GM19468 (cell line): ENCODE measurements around the gene C1orf159.
"Not testable (repeated sequence)": the region's sequence is repeated elsewhere in the genome, so short reads cannot be mapped to it uniquely, and the experiment has no call there.

ENCODE experiments used
- ATAC-seq: cut with Tn5 transposase; IDR thresholded peaks from one replicate; pipeline ENCODE4 v1.9.1; 2021; ENCODE audit warnings: mild to moderate bottlenecking, moderate library complexity, moderate number of reproducible peaks; ENCODE audit not compliant: unreplicated experiment; ENCODE audit errors: extremely low read depth

The C1orf159 gene

GRCh38 chr1:1098681-1099421 lies 17.0 kb downstream of the C1orf159 start:
- ATAC-seq = no peak

- ATAC-seq = not testable (repeated sequence)
Observed at GRCh38 chr1:1096136-1096535, 19.8 kb downstream of the C1orf159 start.

GRCh38 chr1:1094981-1095380 lies 20.9 kb downstream of the C1orf159 start:
- ATAC-seq = no peak

GRCh38 chr1:1093610-1093943 lies 22.3 kb downstream of the C1orf159 start:
- no peak for ATAC-seq

- ATAC-seq = no peak
Observed at GRCh38 chr1:1092894-1093609, 22.8 kb downstream of the C1orf159 start.

- no peak for ATAC-seq
Observed at GRCh38 chr1:1092149-1092855, 23.6 kb downstream of the C1orf159 start.

- no peak for ATAC-seq
Observed at GRCh38 chr1:1091344-1092148, 24.3 kb downstream of the C1orf159 start.

GRCh38 chr1:1090424-1091343 lies 25.2 kb downstream of the C1orf159 start:
- no peak for ATAC-seq

GRCh38 chr1:1089731-1090423 lies 26.0 kb downstream of the C1orf159 start:
- no peak for ATAC-seq

GRCh38 chr1:1088801-1089680 lies 26.8 kb downstream of the C1orf159 start:
- ATAC-seq = no peak

- no peak for ATAC-seq
Observed at GRCh38 chr1:1088029-1088800, 27.7 kb downstream of the C1orf159 start.

- no peak for ATAC-seq
Observed at GRCh38 chr1:1087351-1088028, 28.4 kb downstream of the C1orf159 start.

- ATAC-seq = no peak
Observed at GRCh38 chr1:1086911-1087341, 29.0 kb downstream of the C1orf159 start.

GRCh38 chr1:1085911-1086841 lies 29.7 kb downstream of the C1orf159 start:
- no peak for ATAC-seq

GRCh38 chr1:1085171-1085841 lies 30.6 kb downstream of the C1orf159 start:
- ATAC-seq = no peak
